ENCODE data around the gene RPL35.
"Not testable (repeated sequence)": the region's sequence is repeated elsewhere in the genome, so short reads cannot be mapped to it uniquely, and the experiment has no call there.

RPL35 gene

DNA sequence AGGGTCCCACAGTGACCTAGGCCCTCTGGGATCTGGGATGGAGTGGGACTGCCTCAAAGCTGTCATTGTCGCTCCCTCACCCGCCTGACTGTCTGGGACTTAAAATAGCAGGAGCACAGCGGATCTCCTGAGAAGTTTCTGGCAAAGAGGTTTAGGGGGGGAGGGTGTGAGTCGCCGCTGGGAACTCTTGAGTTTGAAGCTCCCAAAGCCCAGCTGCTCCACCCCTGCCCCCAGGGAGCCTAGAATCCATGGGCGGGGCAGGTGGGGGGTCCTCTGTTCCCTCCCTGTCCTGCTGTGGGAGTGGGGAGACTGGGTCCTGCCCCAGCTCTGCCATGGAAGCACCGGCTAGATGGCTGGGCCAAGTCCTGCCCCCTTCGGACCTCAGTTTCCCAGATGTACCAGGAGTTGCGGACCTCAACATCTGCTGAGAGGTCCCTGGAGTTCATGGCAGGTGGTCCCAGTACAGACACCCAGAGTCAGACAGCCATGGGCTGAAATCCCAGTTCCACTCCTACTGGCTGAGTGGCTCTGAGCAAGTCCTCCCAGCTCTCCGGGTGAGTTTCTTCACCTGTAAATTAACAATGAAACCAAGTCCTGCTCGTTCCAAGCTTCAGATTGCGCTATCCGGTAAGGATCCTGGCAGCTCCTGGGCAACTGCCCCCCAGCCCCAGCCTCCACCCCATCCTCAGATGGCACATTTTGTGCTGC, 9.5 kb downstream of the RPL35 start:
- DNase-seq, result no peak

DNA sequence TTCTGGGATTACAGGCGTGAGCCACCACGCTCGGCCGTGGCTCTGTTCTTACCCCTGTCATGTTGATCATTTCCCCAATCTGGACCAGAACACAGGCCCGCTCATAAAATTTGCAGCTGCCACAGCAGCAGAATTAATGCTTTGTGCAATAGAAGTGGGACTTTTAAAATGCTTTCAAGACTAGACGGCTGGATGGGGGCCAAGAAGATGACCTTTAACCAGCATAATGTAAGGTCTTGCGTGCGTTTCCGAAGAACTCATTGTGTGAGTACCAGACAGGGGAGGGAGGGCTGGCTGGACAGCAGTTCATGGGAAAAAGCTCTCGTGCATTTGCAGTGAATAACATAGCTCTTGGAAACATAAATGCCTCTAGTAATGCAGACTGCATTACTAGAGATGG, 12.0 kb downstream of the RPL35 start:
- no peak for DNase-seq

- DNase-seq, result no peak
These were observed 14.8 kb downstream of the RPL35 start for GRCh38 chr9:124846969-124847368.

- DNase-seq, result not testable (repeated sequence)
These were observed 15.3 kb downstream of the RPL35 start for GRCh38 chr9:124846467-124846866.

- no peak for DNase-seq
These were observed 17.5 kb downstream of the RPL35 start for GRCh38 chr9:124844291-124844690.

GRCh38 chr9:124843456-124844034, 18.2 kb downstream of the RPL35 start:
- DNase-seq, result no peak

GRCh38 chr9:124841075-124841821, 20.5 kb downstream of the RPL35 start:
- no peak for DNase-seq

DNA sequence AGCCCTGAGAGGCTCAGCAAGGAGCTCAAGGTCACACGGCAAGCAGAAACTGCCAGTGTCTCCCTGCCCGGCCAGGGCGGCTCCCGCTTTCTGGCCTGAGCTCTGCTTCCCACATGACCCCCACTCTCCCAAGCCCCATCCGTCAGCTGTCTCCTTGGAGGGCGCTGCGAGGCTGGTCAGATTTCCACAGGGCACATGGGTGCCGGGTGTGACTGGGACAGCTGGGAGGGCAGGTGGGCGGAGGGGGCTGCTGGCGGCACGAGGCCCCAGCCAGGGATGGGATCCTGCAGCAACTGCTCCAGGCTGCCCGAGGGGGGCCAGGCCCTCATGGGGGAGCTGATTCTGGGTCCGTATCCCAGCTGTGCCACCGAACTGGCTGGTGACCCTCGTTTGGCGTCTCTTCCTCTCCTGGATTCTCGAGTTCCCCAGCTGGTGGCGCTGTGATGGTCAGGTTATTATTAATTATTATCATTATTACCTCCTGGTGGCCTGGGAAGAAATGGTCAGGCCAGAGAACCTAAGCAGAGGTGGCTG, 21.4 kb downstream of the RPL35 start:
- no peak for DNase-seq

- DNase-seq, result no peak
These were observed 22.0 kb downstream of the RPL35 start for GRCh38 chr9:124839612-124840299.

- not testable (repeated sequence) for DNase-seq
These were observed 23.0 kb downstream of the RPL35 start for GRCh38 chr9:124838567-124839275.

GRCh38 chr9:124838132-124838531, 23.6 kb downstream of the RPL35 start:
- not testable (repeated sequence) for DNase-seq

GRCh38 chr9:124835026-124835557, 26.7 kb downstream of the RPL35 start:
- no peak for DNase-seq

DNA sequence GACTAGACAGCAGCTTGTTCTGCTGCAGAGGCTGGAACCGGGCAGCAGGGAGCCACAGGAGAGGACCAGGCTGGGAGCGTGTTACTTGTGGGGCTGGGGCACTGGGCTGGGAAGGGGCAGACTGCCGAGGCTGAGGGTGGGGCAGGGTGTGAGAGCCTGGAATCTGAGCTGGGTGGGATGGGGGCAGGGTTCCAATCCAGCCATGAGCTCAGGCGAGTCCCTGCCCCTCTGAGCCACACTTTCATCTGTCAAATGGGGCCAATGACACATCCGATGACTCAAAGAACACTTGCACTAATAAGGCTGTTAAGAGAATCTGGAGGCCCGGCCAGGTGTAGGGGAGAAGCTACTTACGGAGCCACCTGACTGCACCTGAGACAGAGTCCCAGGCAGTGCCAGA, 27.2 kb downstream of the RPL35 start:
- no peak for DNase-seq

DNA sequence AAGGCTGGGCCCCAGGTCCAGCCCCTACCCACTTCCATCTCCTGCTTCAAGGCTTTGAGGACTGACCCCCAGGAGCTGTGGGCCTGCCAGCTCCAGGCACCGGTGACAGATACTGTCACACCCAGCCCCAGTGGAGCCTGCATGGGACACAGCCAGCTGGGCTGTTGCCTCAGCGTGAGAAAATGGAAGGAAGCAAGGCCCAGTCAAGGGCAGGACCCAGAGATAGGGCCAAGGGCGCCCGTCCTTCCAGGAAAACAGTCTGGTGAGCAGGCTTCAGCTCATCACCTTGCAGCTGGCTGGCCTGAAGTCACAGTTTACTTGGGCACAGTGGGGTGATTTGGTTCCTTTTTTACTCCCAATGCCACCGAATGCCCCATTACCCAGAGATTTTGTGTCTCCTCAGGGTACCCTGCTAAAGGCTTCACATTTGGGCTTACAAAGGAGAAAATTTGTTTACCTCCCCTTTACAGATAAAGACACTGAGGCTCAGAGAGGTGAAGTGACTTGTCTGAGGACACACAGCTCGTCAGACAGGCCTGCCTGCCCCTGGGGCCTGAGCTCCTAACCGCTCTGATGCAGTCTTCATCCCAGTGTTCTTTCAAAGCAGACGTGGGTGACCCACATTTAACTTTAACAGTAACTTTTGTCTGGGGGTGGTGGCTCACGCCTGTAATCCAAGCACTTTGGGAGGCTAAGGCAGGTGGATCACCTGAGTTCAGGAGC, 30.0 kb downstream of the RPL35 start:
- DNase-seq, result no peak

DNA sequence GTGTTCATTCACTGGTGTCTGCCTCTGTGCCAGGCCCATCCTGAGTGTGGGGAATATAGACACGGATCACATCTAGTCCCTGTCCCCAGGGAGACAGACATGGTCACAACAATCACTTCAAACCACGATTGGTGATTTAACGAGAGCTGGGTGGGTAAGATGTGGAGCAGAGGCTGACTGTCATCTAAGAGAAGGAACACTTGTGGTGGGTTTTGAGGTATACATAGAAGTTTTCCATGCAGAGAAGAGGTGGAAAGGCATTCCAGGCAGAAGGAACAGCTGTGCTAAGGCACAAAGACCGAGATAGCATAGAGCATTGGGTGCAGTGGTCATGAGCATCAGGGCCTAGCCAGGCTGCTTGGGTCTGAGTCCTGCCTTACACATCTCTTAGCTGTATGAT, 31.2 kb downstream of the RPL35 start:
- no peak for DNase-seq

DNA sequence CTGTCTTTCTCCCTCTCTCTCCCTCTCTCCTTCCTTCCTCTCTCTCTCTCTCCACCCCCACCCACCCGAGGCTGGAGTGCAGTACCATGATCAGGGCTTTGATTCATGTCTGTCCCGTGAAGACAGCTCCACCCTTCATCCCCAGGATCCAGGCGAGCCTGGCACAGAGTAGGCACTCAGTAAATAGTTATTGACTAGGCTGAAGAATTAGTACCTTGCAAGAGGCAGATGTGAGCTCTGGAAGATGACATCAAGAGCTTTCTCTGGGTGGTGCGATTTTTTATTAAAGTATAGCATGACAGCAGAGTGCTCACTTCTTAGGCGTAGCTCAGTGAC, 32.5 kb downstream of the RPL35 start:
- no peak for DNase-seq

DNA sequence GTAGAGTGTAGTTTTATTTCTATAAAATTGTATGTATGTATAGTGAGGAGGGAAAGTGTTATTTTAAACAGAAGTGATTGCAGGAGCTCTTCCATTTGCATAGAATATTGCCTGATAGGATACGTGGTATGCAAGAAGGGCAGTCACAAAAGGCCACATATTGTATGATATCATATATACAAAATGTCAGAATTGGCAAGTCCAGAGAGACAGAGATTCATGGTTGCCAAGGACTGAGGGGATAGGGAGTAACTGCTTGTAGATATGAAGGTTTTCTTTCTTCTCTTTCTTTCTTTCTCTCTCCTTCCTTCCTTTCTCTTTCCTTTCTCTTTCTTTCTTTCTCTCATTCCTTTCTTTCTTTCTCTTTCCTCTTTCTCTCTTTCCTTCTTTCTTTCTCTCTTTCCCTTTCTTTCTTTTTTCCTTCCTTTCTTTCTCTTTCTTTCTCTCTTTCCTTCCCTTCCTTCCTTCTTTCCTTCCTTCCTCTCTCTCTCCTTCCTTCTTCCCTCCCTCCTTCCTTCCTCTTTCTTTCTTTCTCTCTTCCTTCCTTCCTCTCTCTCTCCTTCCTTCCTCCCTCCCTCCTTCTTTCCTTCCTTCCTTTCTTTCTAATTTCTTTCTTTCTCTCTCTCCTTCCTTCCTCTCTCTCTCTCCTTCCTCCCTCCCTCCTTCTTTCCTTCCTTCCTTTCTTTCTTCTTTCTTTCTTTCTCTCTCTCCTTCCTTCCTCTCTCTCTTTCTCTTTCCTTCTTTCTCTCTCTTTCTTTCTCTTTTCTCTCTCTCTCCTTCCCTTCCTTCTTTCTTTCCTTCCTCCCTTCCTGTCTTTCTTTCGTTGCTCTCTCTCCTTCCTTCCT, 33.0 kb downstream of the RPL35 start:
- no peak for DNase-seq

DNA sequence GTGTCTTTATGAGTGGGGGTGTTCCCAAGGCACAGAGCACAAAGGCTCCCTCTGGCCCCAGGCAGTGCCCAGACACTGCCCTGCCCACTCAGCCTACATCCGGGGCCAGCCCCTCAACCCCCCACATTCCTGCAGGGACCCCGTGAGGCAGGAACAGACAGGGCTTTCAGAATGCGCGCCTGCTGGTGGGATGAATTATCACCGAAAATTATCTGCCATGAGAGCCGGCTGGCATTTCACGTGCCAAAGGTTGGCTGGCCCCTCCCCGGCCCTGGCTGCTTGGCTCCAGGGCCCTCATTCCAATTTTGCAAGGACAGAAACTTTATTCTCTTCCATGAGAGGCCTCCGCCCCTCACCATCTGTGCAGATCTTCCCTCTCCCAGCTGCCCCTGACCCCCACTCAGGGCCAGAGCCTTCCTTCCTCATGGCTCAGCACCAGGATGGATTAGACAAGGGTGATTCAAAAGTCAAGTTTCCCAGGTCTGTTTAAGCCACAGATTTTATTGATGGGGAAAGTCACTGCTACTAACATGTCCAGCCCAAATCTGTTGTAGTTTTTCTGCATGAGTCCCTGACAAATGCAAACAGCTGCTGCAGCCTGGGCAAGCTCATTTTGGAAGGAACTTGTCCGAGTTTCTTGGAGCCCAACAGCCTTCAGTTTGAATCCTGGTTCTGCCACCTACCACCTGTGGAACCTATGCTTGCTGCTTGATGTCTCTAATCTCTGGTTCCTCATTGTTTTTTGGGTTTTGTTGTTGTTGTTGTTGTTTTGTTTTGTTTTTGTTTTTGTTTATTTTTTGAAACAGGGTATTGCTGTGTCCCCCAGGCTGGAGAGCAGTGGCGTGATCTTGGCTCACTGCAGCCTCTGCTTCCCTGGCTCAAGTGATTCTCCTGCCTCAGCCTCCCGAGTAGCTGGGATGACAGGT, 40.8 kb downstream of the RPL35 start:
- DNase-seq, result no peak

DNA sequence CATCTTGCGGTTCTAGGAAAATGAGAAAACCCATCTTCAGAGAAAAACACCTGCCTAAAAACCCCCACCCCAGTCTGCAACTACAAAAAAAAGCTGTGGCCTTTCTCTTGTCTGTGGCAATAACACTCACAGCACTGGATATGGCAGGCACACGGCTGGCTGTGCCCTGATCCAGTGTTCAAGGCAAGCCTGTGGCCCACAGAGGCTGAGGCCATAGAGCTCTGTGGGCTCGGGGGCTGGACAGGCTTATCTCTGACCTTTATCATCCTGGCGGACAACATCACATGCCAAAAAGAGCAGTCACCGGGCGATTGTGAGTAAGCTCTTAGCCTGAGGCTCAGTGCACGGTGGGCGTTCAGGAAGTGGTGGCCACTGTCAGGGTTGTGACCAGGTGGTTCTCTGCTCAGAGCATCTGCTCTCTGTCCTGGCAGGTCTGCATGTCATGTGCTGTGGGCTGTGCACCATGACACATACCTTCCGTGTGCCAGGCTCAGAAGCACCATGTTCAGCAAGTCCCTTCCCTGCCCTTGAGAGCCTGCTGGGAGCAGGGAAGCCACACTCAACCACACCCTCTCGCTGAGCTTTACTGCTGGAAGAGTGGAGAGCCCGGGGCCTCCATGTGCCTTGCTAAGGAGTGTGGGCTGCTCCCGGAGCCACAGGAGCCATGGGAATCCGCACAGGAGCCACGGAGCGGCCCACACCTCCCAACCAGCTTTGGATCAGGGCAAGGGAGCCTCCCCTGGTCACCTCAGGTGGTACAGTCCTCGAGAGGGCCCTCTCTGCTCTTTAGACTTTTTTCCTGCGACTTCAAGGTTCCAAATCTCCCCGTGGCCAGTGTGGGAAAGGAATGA, 43.1 kb downstream of the RPL35 start:
- no peak for DNase-seq

Data from stimulated activated CD4-positive, alpha-beta T cell treated with anti-CD3 and anti-CD28 coated beads, Interleukin-4, amount 100 ng/mL, for 4 hours (primary cell).